ENCODE measurements around the gene RPL27A. TPM values are rescaled to one million over a fixed set of nuclear protein-coding genes. Genes with fewer than 3 reads are reported as not detected.

The RPL27A gene
- total and polyA plus RNA-seq, 2 of the 8 experiments (the other 6 are each of a cell fraction or from before 2014, with no cell fraction given): 1,756 to 1,777 TPM

DNA sequence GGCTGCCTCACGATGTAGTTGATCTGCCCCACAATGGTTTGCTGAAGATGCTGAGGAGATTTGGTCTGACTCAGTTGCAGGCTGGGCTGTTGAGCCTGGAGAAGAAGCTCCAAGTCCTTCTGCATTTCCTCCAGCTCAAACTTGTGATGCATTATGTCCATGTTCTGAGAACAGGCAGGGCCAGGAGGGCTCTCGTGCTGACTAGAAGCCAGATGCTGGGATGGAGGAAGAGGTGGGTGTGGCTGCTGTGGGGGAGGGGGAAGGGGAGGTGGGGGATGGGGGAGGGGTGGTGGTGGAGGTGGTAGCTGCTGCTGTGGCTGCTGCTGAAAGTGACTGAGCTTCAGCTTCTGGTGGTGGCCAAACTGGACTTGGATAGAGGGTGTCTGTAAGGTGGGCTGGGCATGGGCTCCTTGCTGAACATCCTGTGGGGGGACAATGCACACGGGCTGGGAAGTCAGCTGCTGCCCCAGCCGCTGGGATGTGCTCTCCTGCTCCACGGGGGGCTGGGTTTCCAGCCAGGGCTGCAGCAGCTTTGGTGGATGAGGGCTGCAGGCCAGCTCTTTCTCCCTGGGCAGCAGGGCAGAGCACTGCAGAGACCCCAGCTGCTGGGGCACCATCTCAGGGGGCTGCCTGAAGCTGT is 42.2 kb upstream of the RPL27A start:
- no peak overlapping the region for H2AK5ac ChIP-seq (ENCODE audit: low read depth, low read length)
- H3K36me3 ChIP-seq (ENCODE audit: control insufficient read depth in 2 of 4, insufficient read depth in 4 of 4, low read length in 3 of 4): peaks cover 0 to 2% (median 0%) of the 10 kb centered on the region in 4 experiments; a peak in 1 of 8 replicates
- H3K4me1 ChIP-seq (replicated peaks in 1 of 4; ENCODE audit: control insufficient read depth in 3 of 4, insufficient read depth in 4 of 4, low read length in 3 of 4): peaks cover 4 to 9% (median 9%) of the 10 kb centered on the region in 4 experiments; a peak in 6 of 7 replicates
- H3K9me3 ChIP-seq (ENCODE audit: insufficient read depth in 2 of 2, low read depth in 1 of 2, low read length in 1 of 2): no peaks in the 10 kb centered on the region
- H3K27me3 ChIP-seq (replicated peaks in 1 of 4; ENCODE audit: control insufficient read depth in 3 of 4, extremely low read depth in 1 of 4, insufficient read depth in 3 of 4, low read length in 3 of 4): no peaks in the 10 kb centered on the region
- H3K23me2 ChIP-seq (ENCODE audit: low read depth, low read length): no peaks in the 10 kb centered on the region; the same call in 1 of the 2 replicates
- H2BK20ac ChIP-seq (ENCODE audit: low read length): peak overlapping the region; percentile 84
- peak overlapping the region; percentile 57 for H4K5ac ChIP-seq (ENCODE audit: insufficient read length, low read depth, low read length)
- no peak for FAIRE-seq
- peak overlapping the region; percentile 75 for H4K91ac ChIP-seq (replicated peaks; ENCODE audit: insufficient read length, low read length)
- no peak overlapping the region for H3K14ac ChIP-seq (ENCODE audit: insufficient read length)
- peak overlapping the region; percentile 49; the same call in 1 of the 2 replicates for H2BK5ac ChIP-seq (ENCODE audit: low read depth, low read length)
- 0 out of 2 replicates have a peak overlapping the region, but pooled peaks have one; percentile 63 for H2AFZ ChIP-seq (ENCODE audit: low read length)
- peak overlapping the region; percentile 39 to 45 for H3K4me2 ChIP-seq (ENCODE audit: insufficient read depth in 1 of 2, low read depth in 2 of 2, low read length in 2 of 2)
- H2BK15ac ChIP-seq (ENCODE audit: low read length): peak overlapping the region; percentile 65
- ChIA-PET CTCF (ENCODE audit: partially characterized antibody) (interaction anchor here (1.1 to 1.9 kb wide), 7 partner anchors 12 to 128 kb away, joined by 3 to 7 read pairs (median 4); partner anchors contain the start of genes RPL27A and TRIM66), POLR2A (ENCODE audit: partially characterized antibody) (interaction anchor here (0.6 to 6.6 kb wide), 7 partner anchors 9 to 60 kb away, joined by 3 to 41 read pairs (median 4); partner anchors contain the start of genes RPL27A and TRIM66)
- H4K8ac ChIP-seq (ENCODE audit: extremely low read depth, insufficient read depth, low read length): peak overlapping the region; percentile 61; the same call in 1 of the 2 replicates
- peak overlapping the region; percentile 28; the same call in 1 of the 2 replicates for H3K18ac ChIP-seq (ENCODE audit: extremely low read depth, low read length)
- DNase-seq (ENCODE audit: low read depth in 1 of 2, low spot score in 2 of 2): peak in 1 of 2 experiments; percentile 74
- TF ChIP-seq BCL11A (IDR thresholded peaks at IDR 0.05; ENCODE audit: low read depth in 2 of 2, low read length in 2 of 2) (no peak), POU5F1 (IDR thresholded peaks at IDR 0.05; ENCODE audit: low read depth, low read length) (no peak), HDAC2 (IDR thresholded peaks at IDR 0.05; ENCODE audit: borderline replicate concordance in 1 of 2, low read depth in 2 of 2, low read length in 2 of 2) (no peak), NANOG (IDR thresholded peaks at IDR 0.05; ENCODE audit: insufficient read depth, low read depth, low read length, poor library complexity, severe bottlenecking) (no peak), CHD1 (IDR thresholded peaks at IDR 0.05; ENCODE audit: low read depth, low read length) (no peak)
- H3K79me1 ChIP-seq (ENCODE audit: low read depth, low read length): no peaks in the 10 kb centered on the region
- WGBS, 2 experiments (ENCODE audit: extremely low coverage in 1 of 2, insufficient coverage in 1 of 2, insufficient read length in 1 of 2, insufficient replicate concordance in 2 of 2, low coverage in 1 of 2, low lambda C conversion rate in 2 of 2, missing lambda C conversion rate in 1 of 2): 54% methylated on average over 5 of the region's 5 CpGs; no CpG with 5 or more reads in 1 of the 2 experiments
- H2BK120ac ChIP-seq (replicated peaks; ENCODE audit: low read depth, low read length): no peak overlapping the region
- H3K4me3 ChIP-seq (ENCODE audit: extremely low read depth in 1 of 4, insufficient read depth in 2 of 4, low read depth in 3 of 4, low read length in 4 of 4): 0 out of 8 replicates have a peak overlapping the region, but pooled peaks of 1 of the 4 experiments have one; percentile 2
- H3K27ac ChIP-seq (ENCODE audit: low read depth, low read length): no peak overlapping the region
- H3K23ac ChIP-seq (ENCODE audit: insufficient read length): no peak overlapping the region
- no peak overlapping the region for H3K9ac ChIP-seq (replicated peaks in 1 of 4; ENCODE audit: extremely low read depth in 1 of 4, low read depth in 3 of 4, low read length in 3 of 4)
- H3K4ac ChIP-seq (replicated peaks; ENCODE audit: insufficient read length, low read depth, low read length): peak overlapping the region; percentile 32
- peak overlapping the region; percentile 45; the same call in 1 of the 2 replicates for H2BK12ac ChIP-seq (ENCODE audit: low read depth, low read length)
- no peak overlapping the region for H3K56ac ChIP-seq (replicated peaks; ENCODE audit: insufficient read length, low read depth, low read length)
- no peaks in the 10 kb centered on the region for H4K20me1 ChIP-seq (replicated peaks in 1 of 2; ENCODE audit: control insufficient read depth in 1 of 2, insufficient read depth in 2 of 2, low read length in 2 of 2)
- no peaks in the 10 kb centered on the region for H3K79me2 ChIP-seq (ENCODE audit: control insufficient read depth in 1 of 2, insufficient read depth in 2 of 2, low read length in 2 of 2)

Measured in H1 (cell line).